Upper lobe of left lung (tissue), 4 donors: ENCODE measurements around the gene FOXO3.
A peak's percentile ranks its signal among the peaks of the same experiment; 100 is the strongest.

Experiments used
- CTCF ChIP-seq, 6 experiments: fragments of 450-650 bp in 4 of 6; fragments of 200-600 bp in 2 of 6; sonication (generic) in 2 of 6; IDR thresholded peaks; one replicate each; pipeline ENCODE4 v1.5.1; 2016 to 2019; ENCODE audit warnings: antibody characterized with exemption in 6 of 6
- EP300 ChIP-seq, 4 donors: sonication (generic); formaldehyde crosslinking; IDR thresholded peaks; one replicate each; pipeline ENCODE4 v1.5.1; 2017; ENCODE audit warnings: antibody characterized with exemption in 4 of 4, control low read depth in 2 of 4
- POLR2A ChIP-seq, 4 donors: fragments of 450-650 bp; IDR thresholded peaks; one replicate each; pipeline ENCODE4 v1.5.1; 2016 to 2017; ENCODE audit warnings: antibody characterized with exemption in 4 of 4, mild to moderate bottlenecking in 2 of 4
- POLR2AphosphoS5 ChIP-seq, 2 donors: sonication (generic); formaldehyde crosslinking; IDR thresholded peaks; one replicate each; pipeline ENCODE4 v1.5.1; 2017; ENCODE audit warnings: antibody characterized with exemption in 2 of 2

- TF ChIP-seq CTCF (IDR thresholded peaks at IDR 0.05) (peak; percentile 74 to 93 (median 88)), POLR2AphosphoS5 (IDR thresholded peaks at IDR 0.05) (no peak), POLR2A (IDR thresholded peaks at IDR 0.05) (no peak), EP300 (IDR thresholded peaks at IDR 0.05) (no peak)
Measured at GRCh38 chr6:108541843-108542759, 18.6 kb upstream of the FOXO3 start.
